Measurements from ENCODE around the gene PHTF1.
A peak's percentile ranks its signal among the peaks of the same experiment; 100 is the strongest.
"Not testable (repeated sequence)": the region's sequence is repeated elsewhere in the genome, so short reads cannot be mapped to it uniquely, and the experiment has no call there.

Gene PHTF1

GRCh38 chr1:113777561-113777960 lies 18.3 kb upstream of the PHTF1 start:
- DNase-seq (ENCODE audit: low spot score), result no peak

DNA sequence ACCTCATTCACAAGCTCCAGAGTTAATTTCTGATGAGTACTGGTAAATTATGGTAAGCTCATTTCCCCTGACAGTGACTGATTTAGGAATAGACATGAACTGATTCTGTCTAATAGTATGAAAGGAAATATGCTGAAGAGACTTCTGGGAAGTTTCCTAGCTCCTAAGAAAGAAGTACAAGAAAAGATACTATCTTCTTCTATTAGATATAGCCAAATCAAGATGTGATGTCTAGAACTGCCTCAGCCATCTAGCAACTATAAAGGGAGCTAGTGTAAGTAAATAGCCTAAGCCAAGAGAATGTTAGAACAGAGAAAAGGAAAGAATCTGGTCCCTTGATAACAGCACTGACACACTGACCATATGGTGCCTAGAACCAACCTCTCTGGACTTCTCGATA lies 10.7 kb upstream of the PHTF1 start:
- no peak for DNase-seq (ENCODE audit: low spot score)

GRCh38 chr1:113769601-113769970 lies 10.3 kb upstream of the PHTF1 start:
- no peak for DNase-seq (ENCODE audit: low spot score)

DNA sequence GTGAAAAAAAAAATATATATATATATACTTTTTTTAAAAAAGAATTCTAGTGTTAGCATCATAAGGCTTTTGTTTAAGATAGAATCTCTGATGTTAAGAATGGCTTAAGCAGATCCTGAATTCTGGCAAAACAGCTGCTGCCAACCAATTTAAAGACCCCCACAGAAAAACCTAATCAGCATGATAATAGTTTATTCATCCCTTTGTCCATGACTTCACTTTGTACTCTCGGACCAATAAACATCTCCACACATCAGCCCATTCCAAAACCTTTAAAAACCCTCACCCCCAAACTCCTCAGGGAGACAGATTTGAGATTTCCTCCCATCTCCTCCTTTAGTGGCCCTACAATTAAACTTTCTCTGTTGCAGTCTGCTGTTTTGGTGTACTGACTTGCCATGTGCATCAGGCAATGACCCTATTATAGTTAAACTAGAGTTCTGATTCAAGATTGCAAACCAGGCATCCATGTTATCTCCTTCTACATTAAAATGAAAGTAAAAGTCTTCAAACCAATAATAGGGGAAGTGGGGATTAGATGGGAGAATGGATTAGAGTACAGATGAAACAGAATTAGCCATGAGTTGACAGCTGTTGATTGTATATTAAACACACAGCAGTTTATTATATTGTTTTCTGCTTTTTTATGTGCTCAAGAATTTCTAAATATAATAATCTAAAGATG lies 9.8 kb upstream of the PHTF1 start:
- DNase-seq (ENCODE audit: low spot score), result no peak

- no peak for DNase-seq (ENCODE audit: low spot score)
Observed at GRCh38 chr1:113765306-113766230, 6.3 kb upstream of the PHTF1 start.

- no peak for DNase-seq (ENCODE audit: low spot score)
Observed at GRCh38 chr1:113763661-113764060, 4.4 kb upstream of the PHTF1 start.

GRCh38 chr1:113761937-113762336 lies 2.7 kb upstream of the PHTF1 start:
- no peak for DNase-seq (ENCODE audit: low spot score)

DNA sequence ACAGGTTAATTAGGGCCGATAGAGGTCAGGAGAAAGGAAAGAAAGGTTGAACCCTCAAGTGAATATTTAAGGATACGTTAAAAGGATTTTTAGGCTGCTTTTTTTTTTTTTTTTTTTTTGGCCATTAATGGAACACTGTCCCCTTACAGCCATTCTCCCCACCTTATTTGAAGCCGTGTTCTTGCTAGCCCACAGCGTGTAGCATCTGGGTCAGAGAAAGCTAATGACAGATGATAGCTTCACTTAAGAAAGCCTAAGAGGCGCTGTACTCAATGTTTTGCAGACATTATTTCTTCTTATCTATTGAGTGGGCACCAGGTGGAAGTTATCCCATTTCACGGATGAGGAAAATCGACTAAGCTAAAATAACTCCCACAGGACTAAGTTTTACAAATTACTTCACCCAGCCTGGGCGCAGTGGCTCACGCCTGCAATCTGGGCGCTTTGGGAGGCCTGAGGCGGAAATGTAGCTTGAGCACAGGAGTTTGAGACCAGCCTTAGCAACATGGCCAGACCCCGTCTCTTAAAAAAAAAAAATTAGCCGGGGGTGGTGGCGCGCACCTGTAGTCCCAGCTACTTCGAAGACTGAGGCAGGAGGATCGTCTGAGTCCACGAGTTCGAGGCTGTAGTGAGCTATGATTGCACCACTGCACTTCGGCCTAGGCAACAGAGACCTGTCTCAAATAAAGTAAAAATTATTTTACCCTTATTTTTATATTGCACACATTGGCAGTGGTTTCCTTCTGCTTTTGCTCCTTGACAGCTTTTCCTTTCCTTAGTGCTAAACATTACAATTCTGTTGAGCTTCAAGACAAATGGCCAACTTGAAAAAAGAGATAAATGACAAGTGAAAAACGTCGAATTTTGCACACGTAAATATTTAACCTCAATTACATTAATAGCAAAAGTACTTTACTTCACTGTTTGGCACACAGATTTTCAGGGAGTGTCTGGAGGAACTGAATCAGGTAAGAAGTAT lies 1.1 kb upstream of the PHTF1 start:
- no peak for DNase-seq (ENCODE audit: low spot score)

- DNase-seq (ENCODE audit: low spot score), result peak; percentile 45
Observed at GRCh38 chr1:113758631-113759332, 504 bp downstream of the PHTF1 start.

DNA sequence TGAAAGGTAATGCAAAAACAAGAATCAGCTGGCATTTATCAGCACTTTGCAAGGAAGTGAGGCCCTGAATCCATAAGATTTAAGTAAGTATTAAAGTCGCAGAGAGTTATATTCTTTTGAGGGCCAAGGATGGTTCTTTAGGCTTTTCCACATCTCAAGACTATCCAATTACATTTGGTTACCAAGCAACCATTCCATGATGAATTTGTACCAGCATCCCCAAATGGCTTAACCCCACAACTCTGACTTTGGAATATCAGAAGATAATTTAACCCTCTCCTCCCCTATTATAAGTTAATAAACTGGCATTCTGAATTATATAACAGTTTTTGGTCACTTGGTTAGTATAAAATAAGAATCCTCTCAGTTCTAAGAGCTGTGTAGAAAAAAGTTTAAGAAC lies 2.8 kb downstream of the PHTF1 start:
- no peak for DNase-seq (ENCODE audit: low spot score)

DNA sequence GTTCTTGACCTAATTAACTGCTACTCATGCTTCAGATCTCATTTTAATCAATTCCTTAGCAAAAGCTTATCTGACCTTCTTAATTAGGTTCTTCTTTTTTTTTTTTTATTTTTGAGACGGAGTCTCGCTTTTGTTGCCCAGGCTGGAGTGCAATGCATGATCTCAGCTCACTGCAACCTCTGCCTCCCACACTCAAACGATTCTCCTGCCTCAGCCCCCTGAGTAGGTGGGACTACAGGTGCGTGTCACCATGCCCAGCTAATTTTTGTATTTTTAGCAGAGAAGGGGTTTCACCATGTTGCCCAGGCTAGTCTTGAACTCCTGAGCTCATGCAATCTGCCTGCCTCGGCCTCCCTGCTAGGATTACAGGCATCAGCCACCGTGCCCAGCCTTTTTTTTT lies 6.0 kb downstream of the PHTF1 start:
- DNase-seq (ENCODE audit: low spot score), result not testable (repeated sequence)

- DNase-seq (ENCODE audit: low spot score), result no peak
Observed at GRCh38 chr1:113751516-113751915, 7.8 kb downstream of the PHTF1 start.

- DNase-seq (ENCODE audit: low spot score), result no peak
Observed at GRCh38 chr1:113751114-113751513, 8.2 kb downstream of the PHTF1 start.

DNA sequence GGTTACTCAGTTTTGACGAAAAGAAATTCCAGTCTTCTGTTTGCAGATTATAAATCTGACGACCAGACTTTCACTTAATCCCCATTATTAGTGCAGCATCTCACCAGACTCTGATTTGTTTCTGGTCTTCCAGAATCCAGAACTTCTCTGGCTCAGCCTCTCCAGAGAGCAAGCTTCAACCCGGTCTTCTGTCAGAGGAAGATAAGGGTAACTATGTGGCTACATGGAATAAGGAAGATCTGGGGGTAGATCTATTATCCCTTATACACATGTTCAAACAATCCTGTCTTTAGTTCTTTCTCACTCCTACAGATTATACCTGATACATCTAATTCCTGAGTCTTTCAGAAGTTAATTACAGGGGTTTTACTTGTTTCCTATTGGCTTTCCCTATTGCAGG lies 9.9 kb downstream of the PHTF1 start:
- no peak for DNase-seq (ENCODE audit: low spot score)

GRCh38 chr1:113747376-113747775 lies 11.9 kb downstream of the PHTF1 start:
- no peak for DNase-seq (ENCODE audit: low spot score)

GRCh38 chr1:113745425-113745824 lies 13.9 kb downstream of the PHTF1 start:
- DNase-seq (ENCODE audit: low spot score), result no peak

DNA sequence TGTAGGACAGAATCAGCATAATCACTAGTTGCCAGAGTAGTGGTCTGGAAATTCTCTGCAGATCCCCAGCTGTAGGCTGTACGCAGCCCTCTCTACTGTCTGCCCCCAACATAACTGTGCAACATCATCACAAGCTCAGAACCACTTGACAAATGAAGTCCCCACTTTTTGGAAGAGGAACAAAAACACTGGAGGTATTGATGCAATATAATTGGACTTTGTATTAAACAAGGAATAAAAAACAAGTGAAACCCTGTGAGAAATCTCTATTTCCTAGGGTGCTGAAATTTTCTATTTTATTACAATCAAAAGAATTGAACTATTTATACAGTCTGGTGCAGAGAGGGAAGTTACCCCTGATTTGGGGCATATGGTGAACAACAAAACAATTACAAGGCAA lies 15.2 kb downstream of the PHTF1 start:
- no peak for DNase-seq (ENCODE audit: low spot score)

DNA sequence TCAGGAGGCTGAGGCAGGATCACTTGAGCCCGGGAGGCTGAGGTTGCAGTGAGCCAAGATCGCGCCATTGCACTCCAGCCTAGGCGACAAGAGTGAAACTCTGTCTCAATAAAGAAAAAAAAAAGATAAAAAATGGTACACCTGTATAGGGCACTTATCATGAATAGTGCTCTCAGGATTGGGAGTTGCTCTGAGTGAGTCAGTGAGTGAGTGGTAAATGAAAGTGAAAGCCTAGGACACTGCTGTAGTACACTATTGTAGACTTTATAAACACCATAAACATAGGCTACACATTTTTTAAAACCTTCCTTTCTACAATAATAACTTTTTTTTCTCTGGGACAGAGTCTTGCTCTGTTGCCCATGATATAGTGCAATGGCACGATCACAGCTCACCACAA lies 16.8 kb downstream of the PHTF1 start:
- DNase-seq (ENCODE audit: low spot score), result no peak

GRCh38 chr1:113734357-113735055 lies 24.8 kb downstream of the PHTF1 start:
- DNase-seq (ENCODE audit: low spot score), result no peak

- no peak for DNase-seq (ENCODE audit: low spot score)
Observed at GRCh38 chr1:113732802-113733201, 26.5 kb downstream of the PHTF1 start.

DNA sequence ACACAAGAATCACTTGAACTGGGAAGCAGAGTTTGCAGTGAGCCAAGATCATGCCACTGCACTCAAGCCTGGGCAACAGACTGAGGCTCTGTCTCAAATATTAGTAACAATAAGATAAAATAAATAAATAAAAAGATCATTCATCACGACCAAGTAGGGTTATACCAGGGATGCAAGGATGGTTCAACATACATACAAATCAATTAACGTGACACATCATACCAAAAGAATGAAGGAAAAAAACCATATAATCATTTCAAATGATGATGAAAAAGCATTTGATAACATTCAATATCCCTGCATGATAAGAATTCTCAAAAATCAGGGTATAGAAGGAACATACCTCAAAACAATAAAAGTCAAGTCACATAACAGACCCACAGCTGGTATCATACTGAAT lies 38.3 kb downstream of the PHTF1 start:
- no peak for DNase-seq (ENCODE audit: low spot score)

All from CD4-positive, alpha-beta T cell treated with Interleukin-15 for 4 hours (primary cell).